GM12873 (cell line): ENCODE data around the gene STPG4.

Source experiments
- TF ChIP-seq, protein P1 (sequence below): IDR thresholded peaks from 2 replicates; pipeline ENCODE4 v1.5.1; 2012; ENCODE audit warnings: low read depth, mild to moderate bottlenecking, moderate library complexity, low read length, control low read depth; ENCODE audit not compliant: insufficient read depth; ENCODE audit errors: missing control alignments

Gene STPG4

DNA sequence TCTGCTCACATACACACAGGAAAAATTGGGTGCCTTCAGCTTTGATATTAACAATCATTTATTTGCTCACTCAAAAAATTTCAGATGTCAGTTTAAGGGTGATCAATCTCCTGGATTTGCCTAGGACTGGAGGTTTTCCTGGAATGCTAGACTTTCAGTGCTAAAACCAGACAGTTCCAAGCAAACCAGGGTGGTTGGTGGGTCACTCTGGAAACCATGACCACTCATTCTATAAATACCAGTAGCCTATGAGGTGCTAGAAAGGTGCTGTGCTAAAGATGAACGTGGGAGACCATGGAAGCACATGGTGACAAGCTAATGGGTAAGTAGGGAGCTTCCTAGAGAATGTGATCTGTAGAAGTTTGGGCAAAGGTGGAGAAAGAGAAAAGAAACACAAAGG, 25.4 kb upstream of the STPG4 start:
- TF ChIP-seq, protein P1, sequence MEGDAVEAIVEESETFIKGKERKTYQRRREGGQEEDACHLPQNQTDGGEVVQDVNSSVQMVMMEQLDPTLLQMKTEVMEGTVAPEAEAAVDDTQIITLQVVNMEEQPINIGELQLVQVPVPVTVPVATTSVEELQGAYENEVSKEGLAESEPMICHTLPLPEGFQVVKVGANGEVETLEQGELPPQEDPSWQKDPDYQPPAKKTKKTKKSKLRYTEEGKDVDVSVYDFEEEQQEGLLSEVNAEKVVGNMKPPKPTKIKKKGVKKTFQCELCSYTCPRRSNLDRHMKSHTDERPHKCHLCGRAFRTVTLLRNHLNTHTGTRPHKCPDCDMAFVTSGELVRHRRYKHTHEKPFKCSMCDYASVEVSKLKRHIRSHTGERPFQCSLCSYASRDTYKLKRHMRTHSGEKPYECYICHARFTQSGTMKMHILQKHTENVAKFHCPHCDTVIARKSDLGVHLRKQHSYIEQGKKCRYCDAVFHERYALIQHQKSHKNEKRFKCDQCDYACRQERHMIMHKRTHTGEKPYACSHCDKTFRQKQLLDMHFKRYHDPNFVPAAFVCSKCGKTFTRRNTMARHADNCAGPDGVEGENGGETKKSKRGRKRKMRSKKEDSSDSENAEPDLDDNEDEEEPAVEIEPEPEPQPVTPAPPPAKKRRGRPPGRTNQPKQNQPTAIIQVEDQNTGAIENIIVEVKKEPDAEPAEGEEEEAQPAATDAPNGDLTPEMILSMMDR = no peak

DNA sequence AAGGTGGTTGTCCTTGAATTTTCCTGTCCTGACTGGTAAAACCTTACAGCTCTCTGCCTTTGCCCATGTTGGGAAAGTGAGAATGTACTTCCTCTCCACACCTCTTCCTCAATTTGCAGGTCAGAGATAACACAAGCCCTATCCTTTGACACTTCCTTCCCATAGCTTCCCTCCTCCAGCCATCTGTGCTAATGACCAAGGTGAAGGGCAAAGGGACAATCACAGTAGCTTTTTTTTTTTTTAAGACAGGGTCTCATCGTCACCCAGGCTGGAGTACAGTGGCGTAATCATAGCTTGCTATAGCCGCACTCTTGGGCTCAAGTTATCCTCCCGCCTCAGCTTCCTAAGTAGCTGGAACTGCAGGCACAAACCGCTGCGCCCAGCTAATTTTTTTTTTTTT, 24.3 kb upstream of the STPG4 start:
- TF ChIP-seq, protein P1 = no peak

GRCh38 chr2:47178341-47178740, 23.2 kb upstream of the STPG4 start:
- TF ChIP-seq, protein P1 = no peak

GRCh38 chr2:47177043-47177565, 22.0 kb upstream of the STPG4 start:
- TF ChIP-seq, protein P1 = no peak

DNA sequence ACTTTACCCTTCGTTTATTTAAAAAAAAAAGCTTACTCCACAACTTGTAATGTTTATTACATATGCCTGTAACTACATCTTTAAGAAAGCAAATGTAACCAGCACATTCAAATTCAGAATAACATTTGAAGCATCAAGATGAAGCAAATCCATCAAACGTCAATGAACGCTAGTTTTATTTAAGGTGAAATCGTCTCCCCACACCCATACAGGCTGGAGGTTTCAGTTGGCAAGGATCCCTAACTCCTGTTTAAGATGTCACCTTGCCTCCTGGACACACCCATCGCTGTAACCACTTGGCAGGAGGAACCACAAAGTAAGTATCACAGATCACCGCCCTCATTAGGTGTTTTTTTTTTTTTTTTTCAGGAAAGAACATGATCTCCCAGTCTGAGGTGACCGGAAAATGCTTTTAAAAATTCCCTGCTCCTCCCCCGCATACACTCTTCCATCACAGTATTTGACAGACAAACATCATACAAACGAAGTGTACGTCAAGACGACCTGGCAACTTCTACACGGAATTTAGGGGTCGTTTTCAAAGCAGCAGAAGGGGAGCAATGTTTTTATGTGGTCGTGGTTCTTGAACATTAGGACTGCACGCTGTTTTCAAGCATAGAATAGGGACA, 19.7 kb upstream of the STPG4 start:
- TF ChIP-seq, protein P1 = no peak

DNA sequence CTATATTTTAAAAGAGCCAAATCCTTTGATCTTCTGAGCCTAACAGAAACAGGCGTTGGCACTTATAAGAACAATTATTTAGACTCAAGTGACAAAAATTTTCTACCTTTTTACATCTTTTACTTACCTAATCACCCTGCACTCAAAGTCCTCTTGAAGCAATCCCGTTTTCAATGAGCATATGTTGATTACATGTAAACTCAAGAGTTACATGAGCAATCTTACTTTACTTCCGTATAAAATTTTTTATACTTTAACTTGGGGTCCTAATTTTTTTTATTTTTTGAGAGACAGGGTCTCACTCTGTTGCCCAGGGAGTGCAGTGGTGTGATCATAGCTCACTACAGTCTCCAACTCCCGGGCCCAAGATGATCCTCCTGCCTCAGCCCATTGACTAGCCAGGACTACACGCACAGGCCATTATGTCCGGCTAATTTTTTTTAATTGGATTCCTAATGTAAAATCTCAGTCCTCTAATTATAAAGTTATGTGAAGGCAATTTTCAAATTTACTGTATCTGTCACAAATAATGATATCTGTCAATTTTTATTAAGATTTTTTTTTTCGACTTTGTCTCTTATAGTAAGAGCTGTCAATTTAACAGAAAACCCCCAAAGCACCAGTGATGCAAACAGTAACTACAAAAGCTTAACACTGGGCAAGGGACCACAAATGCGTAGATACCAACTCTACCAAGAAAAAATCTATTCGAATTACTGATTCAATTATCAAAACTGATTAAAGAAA, 19.1 kb upstream of the STPG4 start:
- TF ChIP-seq, protein P1 = no peak

DNA sequence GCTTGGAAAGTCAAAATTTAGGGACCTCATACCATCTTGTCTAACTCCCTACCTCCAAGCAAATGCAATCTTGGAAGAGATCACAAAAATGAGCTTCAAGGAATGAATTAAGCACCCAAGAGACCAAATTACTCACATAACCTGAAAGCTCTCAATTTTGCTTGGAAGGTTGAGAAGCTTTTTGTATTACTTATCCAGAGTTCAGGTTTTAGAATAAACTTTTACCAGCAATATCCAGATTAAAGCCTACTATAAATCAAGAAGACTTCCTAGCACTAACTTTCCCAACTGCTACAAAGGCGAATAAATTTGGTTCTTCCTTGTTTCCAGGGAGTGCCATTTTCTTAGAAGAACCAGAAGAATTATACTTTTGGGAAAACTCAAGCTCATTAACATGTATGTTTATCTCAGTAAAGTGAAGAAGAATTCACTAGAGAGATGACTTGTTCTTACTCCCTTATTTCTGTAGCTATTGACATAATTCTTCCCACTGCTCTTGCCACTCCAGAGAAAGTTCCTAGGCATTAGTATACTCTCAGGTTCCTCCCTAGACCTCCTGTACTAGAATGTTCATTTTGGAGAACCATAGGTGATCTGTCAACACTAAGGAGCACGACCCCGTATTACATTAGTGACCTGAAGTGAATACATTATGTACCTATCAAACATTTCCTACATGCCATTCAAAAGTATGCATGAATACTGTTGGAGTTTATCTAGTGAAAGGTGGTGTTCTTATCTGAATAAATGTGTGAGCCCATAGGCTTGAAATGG, 18.0 kb upstream of the STPG4 start:
- TF ChIP-seq, protein P1 = no peak
